ENCODE results near the gene FHIT. TPM values are rescaled to one million over a fixed set of nuclear protein-coding genes. Genes with fewer than 3 reads are reported as not detected.

Gene FHIT
- total RNA-seq, 4 donors from 2014 or later, result 0.72 to 5.2 (median 2.1) TPM

DNA sequence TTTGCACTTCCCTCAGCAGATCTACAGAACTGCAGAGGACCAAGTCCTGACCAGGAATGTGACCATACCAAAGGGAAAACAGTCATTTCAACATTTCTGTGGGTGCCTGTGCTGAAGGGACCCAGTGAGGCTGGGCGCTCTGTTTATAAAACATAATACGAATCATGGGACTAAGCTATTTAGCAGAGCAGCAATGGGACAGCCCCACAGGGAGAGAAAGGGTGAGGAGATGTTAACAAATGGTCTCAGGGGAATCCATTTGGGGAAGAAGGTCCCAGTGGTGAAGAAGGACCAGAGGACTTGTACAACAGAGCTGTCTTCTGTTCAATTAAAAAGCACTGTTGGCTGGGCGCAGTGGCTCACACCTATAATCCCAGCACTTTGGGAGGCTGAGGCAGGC lies 1025.4 kb downstream of the FHIT start:
- H3K36me3 ChIP-seq, result no peaks in the 10 kb centered on the region
- H3K27me3 ChIP-seq, result no peaks in the 10 kb centered on the region
- no peaks in the 10 kb centered on the region for H3K9me3 ChIP-seq
- intact Hi-C loops (cut with DNase I; ENCODE audit: low total_unique reads) (no loop called here), in situ Hi-C loops (cut with MboI; ENCODE audit: low sequenced_read_pairs in 4 of 4) (no loop called here)
- ATAC-seq (no peak), DNase-seq (no peak)
- no peak overlapping the region for H3K4me3 ChIP-seq
- no peak overlapping the region for H3K27ac ChIP-seq
- no peaks in the 10 kb centered on the region for H3K4me1 ChIP-seq
- TF ChIP-seq, protein P1, sequence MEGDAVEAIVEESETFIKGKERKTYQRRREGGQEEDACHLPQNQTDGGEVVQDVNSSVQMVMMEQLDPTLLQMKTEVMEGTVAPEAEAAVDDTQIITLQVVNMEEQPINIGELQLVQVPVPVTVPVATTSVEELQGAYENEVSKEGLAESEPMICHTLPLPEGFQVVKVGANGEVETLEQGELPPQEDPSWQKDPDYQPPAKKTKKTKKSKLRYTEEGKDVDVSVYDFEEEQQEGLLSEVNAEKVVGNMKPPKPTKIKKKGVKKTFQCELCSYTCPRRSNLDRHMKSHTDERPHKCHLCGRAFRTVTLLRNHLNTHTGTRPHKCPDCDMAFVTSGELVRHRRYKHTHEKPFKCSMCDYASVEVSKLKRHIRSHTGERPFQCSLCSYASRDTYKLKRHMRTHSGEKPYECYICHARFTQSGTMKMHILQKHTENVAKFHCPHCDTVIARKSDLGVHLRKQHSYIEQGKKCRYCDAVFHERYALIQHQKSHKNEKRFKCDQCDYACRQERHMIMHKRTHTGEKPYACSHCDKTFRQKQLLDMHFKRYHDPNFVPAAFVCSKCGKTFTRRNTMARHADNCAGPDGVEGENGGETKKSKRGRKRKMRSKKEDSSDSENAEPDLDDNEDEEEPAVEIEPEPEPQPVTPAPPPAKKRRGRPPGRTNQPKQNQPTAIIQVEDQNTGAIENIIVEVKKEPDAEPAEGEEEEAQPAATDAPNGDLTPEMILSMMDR (IDR thresholded peaks at IDR 0.05 in 4 of 5, conservative IDR thresholded peaks at IDR 0.05 in 1 of 5), result no peak
- no peak for TF ChIP-seq POLR2A (IDR thresholded peaks at IDR 0.05)

DNA sequence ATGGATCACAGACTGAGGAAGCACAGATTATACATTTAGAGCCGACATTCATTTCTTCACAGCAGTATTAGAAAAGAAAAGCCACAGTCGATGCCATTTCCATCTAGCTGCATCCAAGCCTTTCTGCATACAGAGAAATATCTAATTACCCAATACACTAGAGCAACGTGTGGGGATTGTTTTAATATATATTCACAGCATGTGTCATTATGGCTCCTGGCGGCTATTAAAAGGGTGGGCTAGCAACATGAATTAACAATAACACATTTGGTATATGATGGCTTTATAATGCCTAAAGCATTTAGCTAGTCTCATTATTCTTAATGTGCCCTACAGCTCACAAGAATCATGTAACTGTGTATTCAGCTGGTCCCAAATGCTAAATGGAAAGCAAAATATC lies 1030.5 kb downstream of the FHIT start:
- Histone ChIP-seq H3K9me3 (no peaks in the 10 kb centered on the region), H3K4me1 (peaks cover 0 to 4% of the 10 kb centered on the region in 2 donors), H3K27me3 (no peaks in the 10 kb centered on the region), H3K4me3 (no peak overlapping the region), H3K27ac (no peak overlapping the region), H3K36me3 (no peaks in the 10 kb centered on the region)
- DNase-seq, result no peak
- ATAC-seq, result no peak
- intact Hi-C loops (cut with DNase I; ENCODE audit: low total_unique reads) (no loop called here), in situ Hi-C loops (cut with MboI; ENCODE audit: low sequenced_read_pairs in 4 of 4) (no loop called here)
- TF ChIP-seq, protein P1 (IDR thresholded peaks at IDR 0.05 in 4 of 5, conservative IDR thresholded peaks at IDR 0.05 in 1 of 5), result no peak
- TF ChIP-seq POLR2A (IDR thresholded peaks at IDR 0.05), result no peak

DNA sequence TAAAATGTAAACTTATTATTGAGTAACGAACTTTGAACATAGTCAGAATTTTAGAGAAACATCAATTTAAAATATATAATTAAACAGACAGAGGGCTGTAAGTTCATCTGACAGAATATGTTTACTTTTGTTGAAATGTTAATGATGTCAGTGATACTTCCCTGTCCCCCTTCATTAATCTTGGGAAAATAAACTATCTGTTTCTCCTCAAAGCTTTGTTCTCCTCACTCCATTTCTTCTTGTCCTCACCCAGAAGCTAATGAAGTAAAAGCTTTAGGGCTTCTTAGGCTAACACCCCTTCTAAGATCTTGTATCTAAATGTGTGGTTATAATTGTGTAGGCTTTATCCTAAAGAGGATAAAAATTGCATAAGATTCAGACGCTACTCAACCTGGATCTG lies 1031.8 kb downstream of the FHIT start:
- Histone ChIP-seq H3K4me1 (peaks cover 0 to 6% of the 10 kb centered on the region in 2 donors), H3K4me3 (no peak overlapping the region), H3K9me3 (no peaks in the 10 kb centered on the region), H3K36me3 (no peaks in the 10 kb centered on the region), H3K27ac (no peak overlapping the region), H3K27me3 (no peaks in the 10 kb centered on the region)
- in situ Hi-C loops (cut with MboI; ENCODE audit: low sequenced_read_pairs in 4 of 4) (no loop called here), intact Hi-C loops (cut with DNase I; ENCODE audit: low total_unique reads) (no loop called here)
- DNase-seq, result no peak
- TF ChIP-seq, protein P1 (IDR thresholded peaks at IDR 0.05 in 4 of 5, conservative IDR thresholded peaks at IDR 0.05 in 1 of 5), result no peak
- TF ChIP-seq POLR2A (IDR thresholded peaks at IDR 0.05), result no peak
- ATAC-seq, result no peak

DNA sequence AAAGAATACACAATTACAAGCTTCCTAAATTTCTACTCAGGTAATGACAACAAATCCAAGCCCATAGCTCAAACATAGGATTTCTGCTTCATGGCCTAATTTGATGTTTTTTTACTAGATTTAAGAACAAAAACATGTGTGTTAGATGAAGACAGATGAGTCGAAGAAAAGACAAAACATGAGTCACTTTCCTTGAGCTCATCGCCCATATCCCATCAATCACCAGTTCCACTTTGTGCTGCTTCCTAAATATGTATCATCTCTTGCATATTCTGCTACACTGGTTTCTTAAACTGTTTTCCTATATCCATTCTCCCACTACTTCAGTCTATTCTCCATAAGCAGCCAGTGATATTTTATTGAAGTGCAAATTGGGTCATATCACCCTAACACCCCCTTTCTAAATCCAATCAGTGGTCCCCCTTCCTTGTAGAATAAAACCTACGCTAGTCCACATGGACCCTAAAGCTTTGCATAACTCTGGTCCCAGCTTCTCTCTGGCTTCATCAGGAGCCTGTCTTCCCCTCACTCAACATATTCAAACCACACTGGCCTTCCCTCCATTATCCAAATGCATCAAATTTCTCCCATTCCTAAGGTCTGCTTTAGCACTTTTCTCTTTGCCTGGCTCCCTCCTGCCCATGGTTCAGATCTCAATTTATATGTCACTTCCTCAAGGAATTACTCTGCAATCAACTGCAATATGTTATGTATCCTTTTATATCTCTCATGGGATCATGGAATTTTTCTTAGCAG lies 1033.9 kb downstream of the FHIT start:
- Histone ChIP-seq H3K36me3 (no peaks in the 10 kb centered on the region), H3K4me3 (no peak overlapping the region), H3K27me3 (no peaks in the 10 kb centered on the region), H3K9me3 (no peaks in the 10 kb centered on the region), H3K27ac (no peak overlapping the region), H3K4me1 (peaks cover 0 to 6% of the 10 kb centered on the region in 2 donors)
- intact Hi-C loops (cut with DNase I; ENCODE audit: low total_unique reads), result no loop called here
- DNase-seq (no peak), ATAC-seq (no peak)
- in situ Hi-C loops (cut with MboI; ENCODE audit: low sequenced_read_pairs in 4 of 4), result no loop called here
- no peak for TF ChIP-seq POLR2A (IDR thresholded peaks at IDR 0.05)
- TF ChIP-seq, protein P1 (IDR thresholded peaks at IDR 0.05 in 4 of 5, conservative IDR thresholded peaks at IDR 0.05 in 1 of 5), result no peak
